GM18520 (cell line): Measurements from ENCODE around the gene YBX2.
A peak's percentile ranks its signal among the peaks of the same experiment; 100 is the strongest.

Experiments used
- ATAC-seq: cut with Tn5 transposase; IDR thresholded peaks from one replicate; pipeline ENCODE4 v1.9.1; 2021; ENCODE audit not compliant: unreplicated experiment

YBX2 gene

DNA sequence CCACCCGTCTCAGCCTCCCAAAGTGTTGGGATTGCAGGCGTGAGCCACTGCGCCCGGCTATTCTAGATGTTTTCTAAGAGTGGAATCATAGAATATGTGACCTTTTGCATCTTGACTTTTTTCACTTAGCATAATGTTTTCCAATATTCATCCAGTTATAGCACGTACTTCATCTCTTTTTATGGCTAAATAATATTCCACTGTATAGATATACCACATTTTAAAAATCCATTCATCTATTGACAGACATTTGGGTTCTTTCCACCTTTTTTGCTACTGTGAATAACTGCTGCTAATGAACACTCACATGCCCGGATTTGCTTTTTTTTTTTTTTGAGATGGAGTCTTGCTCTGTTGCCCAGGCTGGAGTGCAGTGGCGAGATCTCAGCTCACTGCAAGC, 9.7 kb upstream of the YBX2 start:
- no peak for ATAC-seq

DNA sequence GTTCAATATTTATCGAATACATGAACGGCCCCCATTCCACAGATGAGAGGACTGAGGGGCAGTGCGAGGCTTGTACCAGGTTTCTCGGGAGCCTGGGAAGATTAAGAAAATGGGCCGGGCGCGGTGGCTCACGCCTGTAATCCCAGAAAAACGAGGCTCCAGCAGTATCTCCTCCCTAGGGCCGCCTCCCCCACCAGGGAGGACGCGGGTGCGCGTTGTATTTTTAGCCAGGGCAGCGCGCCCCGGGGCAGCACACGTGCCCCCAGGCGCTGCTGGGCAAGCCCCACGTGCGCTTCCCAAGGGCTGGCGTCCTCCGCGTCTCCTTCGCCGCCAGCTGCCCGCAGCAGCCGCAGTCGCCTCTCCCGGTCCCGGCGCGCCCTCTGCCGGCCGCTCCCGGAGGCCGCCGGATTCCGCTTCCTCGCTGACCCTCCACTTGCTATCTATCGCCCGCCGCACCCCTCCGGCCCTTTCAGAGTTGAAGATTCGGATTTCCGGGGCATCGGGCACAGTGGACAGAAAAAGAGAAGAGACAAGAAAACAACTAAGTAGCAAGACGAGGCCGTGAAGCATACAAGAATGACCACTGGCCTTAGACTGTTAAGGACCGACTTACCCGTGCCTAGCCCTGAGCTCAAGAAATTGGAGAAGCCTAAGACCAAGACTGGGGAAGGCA, 1.9 kb upstream of the YBX2 start:
- no peak for ATAC-seq

DNA sequence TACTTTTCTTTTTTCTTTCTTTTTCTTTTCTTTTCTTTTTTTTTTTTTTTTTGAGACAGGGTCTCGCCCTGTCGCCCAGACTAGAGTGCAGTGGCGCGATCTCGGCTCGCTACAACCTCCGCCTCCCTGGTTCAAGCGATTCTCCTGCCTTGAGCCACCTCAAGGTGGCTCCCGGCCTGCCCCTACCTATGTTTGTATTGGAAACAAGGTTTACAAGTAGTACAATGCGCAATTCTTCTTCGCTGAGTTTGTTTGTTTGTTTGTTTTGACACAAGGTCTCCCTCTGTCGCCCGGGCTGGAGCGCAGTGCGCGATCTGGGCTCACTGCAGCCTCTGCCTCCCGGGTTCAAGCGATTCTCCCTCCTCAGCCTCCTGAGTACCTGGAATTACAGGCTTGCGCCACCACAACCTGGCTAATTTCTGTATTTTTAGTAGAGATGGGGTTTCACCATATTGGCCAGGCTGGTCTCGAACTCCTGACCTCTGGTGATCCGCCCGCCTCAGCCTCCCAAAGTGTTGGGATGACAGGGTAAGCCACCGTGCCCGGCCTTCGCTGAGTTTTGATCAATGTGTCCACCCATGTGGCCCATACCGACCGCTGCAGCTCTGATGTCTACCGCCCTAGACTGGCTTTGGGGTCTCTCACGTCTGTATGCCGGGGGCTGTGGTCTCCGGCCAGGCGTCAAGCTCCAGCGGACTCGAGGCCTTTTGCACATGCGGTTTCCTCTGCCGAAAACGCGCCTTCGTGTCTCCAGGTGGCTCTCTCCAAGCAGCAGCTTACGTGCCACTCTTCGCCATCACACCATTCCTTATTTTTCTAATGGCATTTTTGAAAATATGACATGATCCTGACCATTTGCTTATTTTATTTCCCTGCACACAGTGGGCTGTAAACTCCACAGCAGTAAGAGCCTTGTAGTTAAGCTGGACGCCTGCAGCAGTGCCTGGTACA, 1.1 kb upstream of the YBX2 start:
- ATAC-seq: no peak

DNA sequence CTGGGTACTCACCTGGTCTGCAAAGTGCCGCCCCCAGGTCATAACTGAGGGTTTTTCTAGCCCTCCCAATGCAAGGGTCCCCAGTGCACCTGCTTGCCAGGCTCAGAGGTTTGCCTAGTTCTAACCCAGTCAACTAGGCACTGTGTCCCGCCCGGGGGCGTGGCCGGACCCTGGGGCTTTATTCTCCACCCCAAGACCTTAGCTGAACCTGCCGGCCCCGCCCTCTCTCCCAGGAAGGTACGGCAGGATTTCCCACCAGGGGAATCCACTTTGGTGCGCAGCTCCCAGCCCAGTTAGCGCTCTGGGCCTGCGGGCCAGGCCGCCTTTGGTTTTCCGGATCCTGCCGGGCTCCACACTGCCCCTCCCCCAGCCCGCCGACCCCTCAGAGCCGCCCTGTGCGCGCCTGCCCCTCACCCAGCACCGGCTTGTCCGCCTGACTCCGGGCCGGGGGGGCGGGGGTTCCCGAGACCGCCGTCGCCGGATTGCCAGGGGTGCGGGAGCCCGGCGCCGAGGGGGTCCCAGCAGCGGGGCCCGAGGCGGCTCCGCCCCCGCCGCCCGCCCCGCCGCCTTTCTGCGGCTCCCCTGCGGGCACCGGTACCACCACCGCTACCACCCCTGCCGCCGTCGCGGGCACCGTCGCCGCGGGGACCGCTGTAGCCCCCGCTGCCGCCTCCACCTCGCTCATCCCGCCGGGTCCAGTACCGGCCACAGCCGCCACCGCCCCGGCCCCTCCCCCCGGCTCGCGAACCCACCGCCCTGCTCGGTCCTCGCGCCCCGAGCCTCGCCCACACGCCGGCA, 424 bp downstream of the YBX2 start:
- no peak for ATAC-seq

DNA sequence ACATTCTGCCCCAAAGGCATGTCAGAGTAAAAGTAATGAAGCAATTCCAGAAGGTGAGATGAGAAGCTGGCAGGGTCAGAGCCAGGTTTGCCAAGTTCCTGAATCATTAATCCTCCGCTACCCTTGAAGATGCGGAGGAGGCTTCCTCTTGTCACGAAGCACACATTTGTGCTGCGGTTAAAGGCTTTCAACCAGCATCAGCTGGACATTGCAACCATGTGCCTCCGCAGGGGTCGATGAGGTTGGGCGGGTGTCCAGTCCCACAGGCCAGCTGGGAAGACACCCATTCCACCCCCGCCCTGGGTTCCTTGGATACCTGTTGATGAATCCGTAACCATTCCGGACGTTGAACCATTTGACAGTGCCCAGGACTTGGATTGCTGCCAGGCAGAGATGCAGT, 1.3 kb downstream of the YBX2 start:
- no peak for ATAC-seq

DNA sequence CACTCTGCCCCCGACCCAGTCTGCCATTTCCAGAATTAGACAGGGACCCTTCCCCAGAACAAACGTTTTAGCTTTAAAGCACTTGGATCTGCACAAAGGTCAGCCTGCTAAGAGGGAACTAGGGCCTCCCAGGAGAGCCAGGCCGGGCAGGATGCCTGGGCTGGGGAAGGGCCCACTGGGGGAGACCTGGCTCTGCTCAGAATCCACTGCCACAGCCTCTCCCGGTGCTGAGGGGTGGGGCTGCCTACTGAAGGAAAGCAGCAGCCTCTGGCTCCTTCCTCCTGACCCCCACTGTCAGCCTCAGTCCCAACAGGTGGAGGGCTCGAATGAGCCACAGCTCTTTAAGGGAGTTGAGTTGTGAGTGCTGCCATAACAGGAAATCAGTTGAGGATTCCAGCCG, 1.7 kb downstream of the YBX2 start:
- ATAC-seq: no peak

DNA sequence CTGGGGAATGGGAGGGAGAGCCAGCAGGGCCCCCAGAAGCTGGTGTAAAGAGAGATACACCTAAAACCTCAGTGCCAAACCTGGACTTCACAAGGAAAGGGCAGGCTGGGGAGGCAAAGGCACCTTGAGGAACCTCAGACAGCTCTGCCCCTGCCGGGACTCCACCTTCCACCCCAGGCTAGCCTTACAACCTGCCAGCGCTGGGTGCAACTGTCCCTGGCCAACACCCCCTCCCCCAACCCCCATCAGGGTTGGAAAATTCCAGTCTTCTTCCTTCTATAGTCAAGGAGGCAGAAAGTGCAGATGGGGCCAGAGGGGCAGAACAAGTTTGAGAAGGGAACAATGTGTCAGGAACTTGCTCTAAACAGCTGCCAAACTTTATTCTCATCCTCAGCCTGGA, 2.2 kb downstream of the YBX2 start:
- no peak for ATAC-seq

DNA sequence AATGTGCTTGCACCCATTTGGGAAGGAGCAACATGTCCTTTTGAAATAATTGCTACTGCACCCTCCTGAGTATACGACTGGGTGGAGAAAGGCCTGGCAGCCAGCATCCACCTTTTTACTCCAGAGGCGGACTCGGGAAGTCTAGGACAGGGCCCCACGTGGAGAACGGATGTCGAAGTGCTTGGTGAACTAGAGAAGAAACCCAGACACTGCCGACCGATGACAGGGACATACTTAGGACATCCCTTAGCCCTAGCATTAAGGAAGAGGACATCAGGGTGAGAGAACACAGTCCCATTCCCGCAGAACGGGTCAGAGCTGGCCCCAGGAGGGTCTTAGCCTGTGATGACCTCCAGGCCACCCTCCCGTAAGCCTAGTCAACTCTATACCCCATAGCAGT, 3.8 kb downstream of the YBX2 start:
- ATAC-seq: no peak

DNA sequence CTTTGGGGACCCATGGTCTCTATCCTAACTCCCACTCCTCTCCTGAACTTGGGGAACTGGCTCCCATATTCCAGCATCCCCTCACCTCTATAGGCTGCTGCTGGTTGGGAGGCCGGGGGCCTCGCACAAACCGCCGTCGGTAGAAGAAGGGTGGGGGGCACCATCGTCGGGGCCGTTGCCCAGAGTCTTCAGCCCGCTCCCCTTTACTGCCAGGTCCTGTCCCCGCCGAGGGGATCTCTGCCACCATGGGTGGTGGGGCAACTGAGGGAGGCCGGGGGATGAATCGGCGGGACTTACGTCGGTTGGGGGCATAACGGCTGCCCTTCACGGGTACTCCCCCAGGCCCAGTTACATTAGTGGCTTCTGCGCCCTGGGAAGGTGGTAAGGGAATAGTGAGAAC, 4.3 kb downstream of the YBX2 start:
- ATAC-seq: no peak

DNA sequence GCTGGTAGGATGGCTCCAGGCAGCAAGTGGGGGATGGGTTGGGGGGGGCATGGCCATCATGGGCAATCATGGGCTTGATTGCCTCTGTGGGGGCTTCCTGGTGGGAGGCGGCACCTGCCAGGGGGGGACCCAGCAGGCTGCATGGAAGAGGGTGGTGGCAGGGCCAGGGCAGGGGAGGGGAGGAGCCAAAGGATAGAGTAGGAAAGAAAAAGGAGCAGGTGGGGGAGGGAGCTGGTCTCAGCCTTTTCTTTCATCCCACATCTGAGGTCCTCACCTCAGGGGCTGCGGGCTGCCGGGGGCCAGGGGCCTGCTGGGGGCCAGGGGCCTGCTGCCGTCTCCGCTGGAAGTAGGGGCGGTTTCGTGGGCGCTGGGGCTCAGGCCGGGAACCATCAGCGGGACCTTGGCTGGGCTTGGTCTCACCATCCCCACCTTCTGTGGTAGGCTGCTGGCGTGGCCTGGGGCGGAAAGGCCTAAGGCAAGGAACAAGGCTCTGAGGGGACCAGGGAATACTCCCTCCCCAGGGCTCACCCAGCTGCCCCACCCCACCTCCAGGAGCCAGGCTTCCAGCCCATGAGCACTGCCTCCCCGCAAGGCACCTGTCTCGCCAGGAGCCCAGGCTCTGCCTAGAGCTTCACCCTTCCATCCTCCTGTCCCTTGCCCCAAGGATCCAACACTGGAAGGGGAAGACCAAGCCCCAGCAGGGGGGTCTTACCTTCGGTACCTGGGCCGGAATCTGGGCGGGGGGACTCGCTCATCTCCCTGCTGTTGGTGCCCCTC, 5.0 kb downstream of the YBX2 start:
- ATAC-seq: no peak

DNA sequence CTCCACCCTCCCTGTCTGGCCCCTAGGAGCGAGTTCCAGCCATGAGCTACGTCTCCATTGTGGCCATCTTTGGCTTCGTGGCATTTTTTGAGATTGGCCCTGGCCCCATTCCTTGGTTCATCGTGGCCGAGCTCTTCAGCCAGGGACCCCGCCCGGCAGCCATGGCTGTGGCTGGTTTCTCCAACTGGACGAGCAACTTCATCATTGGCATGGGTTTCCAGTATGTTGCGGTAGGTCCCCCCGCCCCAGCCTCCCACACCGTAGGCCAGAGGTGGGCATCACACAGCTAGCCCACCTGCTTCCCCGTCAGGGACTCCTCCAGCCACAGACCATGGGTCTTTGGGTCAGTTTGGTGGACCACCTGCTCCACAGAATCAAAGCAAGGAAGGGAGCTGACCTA, 8.8 kb downstream of the YBX2 start:
- no peak for ATAC-seq

DNA sequence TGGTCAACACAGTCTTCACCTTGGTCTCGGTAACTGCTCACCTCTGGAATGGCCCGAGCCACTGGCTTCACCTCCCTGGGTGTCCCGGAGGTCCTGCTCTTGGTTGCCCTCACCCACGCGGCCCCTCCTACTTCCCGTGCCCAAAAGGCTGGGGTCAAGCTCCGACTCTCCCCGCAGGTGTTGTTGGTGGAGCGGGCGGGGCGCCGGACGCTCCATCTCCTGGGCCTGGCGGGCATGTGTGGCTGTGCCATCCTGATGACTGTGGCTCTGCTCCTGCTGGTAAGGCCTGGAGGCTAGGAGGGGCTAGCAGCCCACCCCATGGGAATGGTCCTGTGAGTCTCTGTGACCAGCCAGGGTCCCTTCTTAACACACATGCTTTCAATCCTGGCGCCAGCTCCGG, 9.5 kb downstream of the YBX2 start:
- no peak for ATAC-seq

DNA sequence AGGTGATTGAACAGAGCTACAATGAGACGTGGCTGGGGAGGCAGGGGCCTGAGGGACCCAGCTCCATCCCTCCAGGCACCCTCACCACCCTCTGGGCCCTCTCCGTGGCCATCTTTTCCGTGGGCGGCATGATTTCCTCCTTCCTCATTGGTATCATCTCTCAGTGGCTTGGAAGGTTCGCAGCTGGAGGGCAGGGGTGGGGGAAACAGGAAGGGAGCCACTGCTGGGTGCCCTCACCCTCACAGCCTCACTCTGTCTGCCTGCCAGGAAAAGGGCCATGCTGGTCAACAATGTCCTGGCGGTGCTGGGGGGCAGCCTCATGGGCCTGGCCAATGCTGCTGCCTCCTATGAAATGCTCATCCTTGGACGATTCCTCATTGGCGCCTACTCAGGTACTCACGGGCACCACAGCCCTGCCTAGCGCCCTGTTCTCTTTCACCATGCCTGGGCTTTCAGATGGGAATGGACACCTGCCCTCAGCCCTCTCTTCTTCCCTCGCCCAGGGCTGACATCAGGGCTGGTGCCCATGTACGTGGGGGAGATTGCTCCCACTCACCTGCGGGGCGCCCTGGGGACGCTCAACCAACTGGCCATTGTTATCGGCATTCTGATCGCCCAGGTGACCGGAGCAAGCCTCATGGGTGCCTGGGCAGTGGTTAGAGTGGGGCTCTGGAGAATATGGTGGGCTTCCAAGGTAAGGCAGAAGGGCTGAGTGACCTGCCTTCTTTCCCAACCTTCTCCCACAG, 10.8 kb downstream of the YBX2 start:
- no peak for ATAC-seq

DNA sequence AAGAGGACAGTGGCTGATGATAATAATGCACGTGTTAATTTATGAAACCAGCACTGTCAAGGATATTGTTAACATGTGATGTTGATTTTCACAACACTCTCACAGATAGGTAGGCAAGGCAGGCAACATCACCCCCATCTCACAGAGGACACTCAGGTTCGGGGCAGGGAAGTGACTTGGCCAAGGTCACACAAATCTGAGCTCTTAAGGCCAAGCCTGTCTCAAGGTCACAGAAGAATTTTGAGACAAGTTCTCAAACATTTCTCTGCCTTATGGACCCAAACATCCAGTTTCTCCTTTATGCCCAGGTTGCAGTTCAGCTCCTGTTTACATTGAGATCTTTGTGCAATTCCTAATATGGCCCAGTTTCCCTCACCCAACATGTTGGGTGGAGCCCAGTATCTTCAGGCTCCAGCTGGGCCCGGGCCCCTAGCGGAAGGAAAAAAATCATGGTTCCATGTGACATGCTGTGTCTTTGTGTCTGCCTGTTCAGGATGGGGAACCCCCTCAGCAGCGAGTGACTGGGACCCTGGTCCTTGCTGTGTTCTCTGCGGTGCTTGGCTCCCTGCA, 11.6 kb downstream of the YBX2 start:
- no peak for ATAC-seq

DNA sequence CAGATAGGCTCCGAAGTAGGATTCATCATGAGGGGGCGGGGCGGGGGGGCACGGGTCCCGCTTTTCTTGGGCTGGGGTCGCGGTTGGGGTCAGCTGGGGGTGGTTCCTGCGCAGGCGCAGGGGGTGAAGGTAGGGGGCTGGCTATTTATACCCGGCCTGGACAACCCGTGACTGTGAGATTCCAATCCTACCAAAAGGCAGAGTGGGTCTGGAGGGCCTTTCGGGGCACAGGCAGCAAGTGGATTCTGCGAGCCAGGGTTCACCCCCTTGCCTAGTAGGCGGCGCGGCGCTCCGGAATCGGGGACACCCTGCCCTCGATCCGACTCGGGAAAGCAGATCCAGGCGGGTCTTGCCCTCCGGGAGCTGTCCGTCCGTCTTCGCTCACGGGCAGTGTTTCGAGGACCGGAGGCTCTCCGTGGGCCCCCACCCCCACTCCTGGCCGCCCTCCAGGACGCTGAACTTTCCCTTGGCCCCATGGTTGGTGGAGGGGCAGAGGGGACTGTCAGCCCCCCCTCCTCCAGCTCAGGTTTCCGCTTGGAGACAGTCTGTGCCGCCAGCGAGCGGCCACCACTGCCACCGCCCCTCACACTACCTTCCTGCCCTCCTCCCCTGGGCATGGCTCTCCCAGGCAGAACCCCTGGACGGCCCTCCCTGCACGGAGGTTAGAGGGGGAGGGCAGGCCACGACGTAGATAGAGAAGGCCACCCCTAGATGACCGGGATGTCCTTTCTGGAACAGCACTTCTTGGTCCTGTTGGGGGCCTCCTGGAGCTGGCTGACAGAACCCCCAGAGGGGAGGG, 12.3 kb downstream of the YBX2 start:
- ATAC-seq: no peak

DNA sequence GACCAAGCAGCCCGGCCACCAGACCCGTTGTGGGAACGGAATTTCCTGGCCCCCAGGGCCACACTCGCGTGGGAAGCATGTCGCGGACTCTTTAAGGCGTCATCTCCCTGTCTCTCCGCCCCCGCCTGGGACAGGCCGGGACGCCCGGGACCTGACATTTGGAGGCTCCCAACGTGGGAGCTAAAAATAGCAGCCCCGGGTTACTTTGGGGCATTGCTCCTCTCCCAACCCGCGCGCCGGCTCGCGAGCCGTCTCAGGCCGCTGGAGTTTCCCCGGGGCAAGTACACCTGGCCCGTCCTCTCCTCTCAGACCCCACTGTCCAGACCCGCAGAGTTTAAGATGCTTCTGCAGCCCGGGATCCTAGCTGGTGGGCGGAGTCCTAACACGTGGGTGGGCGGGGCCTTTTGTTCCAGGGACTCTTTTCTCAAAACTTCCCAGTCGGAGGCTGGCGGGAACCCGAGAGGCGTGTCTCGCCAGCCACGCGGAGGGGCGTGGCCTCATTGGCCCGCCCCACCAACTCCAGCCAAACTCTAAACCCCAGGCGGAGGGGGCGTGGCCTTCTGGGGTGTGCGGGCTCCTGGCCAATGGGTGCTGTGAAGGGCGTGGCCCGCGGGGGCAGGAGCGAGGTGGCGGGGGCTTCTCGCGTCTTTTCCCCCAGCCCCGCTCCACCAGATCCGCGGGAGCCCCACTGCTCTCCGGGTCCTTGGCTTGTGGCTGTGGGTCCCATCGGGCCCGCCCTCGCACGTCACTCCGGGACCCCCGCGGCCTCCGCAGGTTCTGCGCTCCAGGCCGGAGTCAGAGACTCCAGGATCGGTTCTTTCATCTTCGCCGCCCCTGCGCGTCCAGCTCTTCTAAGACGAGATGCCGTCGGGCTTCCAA, 13.1 kb downstream of the YBX2 start, which contains the start of gene SLC2A4:
Gene SLC2A4, plus strand, starts transcription at position 645 of the 879 bp plus-strand sequence. Its CDS starts 217 bp downstream, at position 862.
- no peak for ATAC-seq

DNA sequence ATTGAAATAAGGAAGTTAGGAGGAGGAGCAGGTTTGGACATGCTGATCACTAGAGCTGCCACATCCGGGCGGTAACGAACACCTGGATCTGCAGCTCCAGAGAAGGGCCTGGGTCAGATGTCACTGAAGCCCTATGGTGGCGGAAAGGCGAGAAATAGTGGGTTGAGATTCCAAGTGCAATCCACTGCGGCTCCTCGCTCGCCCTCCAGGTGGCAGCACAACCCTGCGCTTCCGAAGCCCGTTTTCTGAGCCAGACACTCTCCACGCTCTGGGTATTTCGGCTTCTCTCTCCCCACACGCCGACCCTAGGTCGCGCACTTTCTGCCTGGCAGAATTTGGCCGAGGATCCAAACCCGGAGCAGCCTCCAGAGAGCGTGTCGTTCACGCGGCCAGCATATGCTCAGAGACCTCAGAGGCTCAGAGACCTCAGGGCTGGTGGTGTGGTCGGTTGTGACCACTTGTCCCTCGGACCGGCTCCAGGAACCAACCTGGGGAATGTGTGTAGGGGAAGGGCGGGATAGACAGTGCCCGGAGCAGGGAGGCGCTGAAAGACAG, 13.8 kb downstream of the YBX2 start:
- peak; percentile 50 for ATAC-seq

DNA sequence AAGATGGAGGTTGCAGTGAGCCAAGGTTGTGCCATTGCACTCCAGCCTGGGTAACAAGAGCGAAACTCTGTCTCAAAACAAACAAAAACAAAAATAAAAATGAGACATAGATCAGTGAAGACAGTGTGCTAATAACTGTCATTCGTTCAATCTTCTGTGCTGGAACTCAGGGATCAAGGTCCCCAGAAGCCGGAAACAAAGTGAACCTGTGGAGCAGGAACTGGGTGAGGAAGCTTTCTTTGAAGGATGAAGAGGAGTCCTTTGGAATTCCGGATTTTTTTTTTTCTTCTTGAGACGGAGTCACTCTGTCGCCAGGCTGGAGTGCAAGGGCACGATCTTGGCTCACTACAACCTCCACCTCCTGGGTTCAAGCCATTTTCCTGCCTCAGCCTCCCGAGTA, 15.0 kb downstream of the YBX2 start:
- ATAC-seq: no peak
